GOT3 (cell line): Measurements from ENCODE around the gene TMBIM1.

ENCODE experiments used
- DNase-seq: peaks from one replicate; lab custom pipeline; 2025; ENCODE audit warnings: mixed read lengths; lab: John Stamatoyannopoulos, UW

TMBIM1 gene

GRCh38 chr2:218292048-218293014 is at the start of gene TMBIM1:
Gene TMBIM1 (minus strand): TSS chr2:218292503. CDS start chr2:218282141, 10,362 bp downstream.
- peak; percentile 33 for DNase-seq

- DNase-seq, result no peak
These were observed 49.1 kb upstream of the TMBIM1 start for GRCh38 chr2:218341381-218341780.

- DNase-seq, result no peak
These were observed 48.4 kb upstream of the TMBIM1 start for GRCh38 chr2:218340656-218341055.

GRCh38 chr2:218334531-218334930 is 42.2 kb upstream of the TMBIM1 start:
- DNase-seq, result no peak

- DNase-seq, result no peak
These were observed 40.8 kb upstream of the TMBIM1 start for GRCh38 chr2:218332920-218333645.

- no peak for DNase-seq
These were observed 40.0 kb upstream of the TMBIM1 start for GRCh38 chr2:218332288-218332687.

- DNase-seq, result no peak
These were observed 39.4 kb upstream of the TMBIM1 start for GRCh38 chr2:218331745-218332144.

GRCh38 chr2:218329826-218330593 is 37.7 kb upstream of the TMBIM1 start:
- no peak for DNase-seq

- DNase-seq, result no peak
These were observed 36.9 kb upstream of the TMBIM1 start for GRCh38 chr2:218329027-218329825.

GRCh38 chr2:218328294-218328693 is 36.0 kb upstream of the TMBIM1 start:
- no peak for DNase-seq

- no peak for DNase-seq
These were observed 35.3 kb upstream of the TMBIM1 start for GRCh38 chr2:218327451-218328210.

GRCh38 chr2:218326315-218326714 is 34.0 kb upstream of the TMBIM1 start:
- no peak for DNase-seq

GRCh38 chr2:218325566-218326160 is 33.4 kb upstream of the TMBIM1 start:
- DNase-seq, result no peak

GRCh38 chr2:218323526-218324472 is 31.5 kb upstream of the TMBIM1 start:
- no peak for DNase-seq

GRCh38 chr2:218322768-218323525 is 30.6 kb upstream of the TMBIM1 start:
- no peak for DNase-seq

GRCh38 chr2:218320704-218321336 is 28.5 kb upstream of the TMBIM1 start:
- DNase-seq, result no peak

GRCh38 chr2:218319813-218320365 is 27.6 kb upstream of the TMBIM1 start:
- no peak for DNase-seq
